Posterior cingulate gyrus (tissue), 11 donors: ENCODE results near the gene LRRC14B.
A peak's percentile ranks its signal among the peaks of the same experiment; 100 is the strongest.
"Not testable (repeated sequence)": the region's sequence is repeated elsewhere in the genome, so short reads cannot be mapped to it uniquely, and the experiment has no call there.

Experiments used
- DNase-seq, 10 donors: peaks; one replicate each; pipeline versions ENCODE4 v3.0.0 to v3.0.0-alpha.2; 2020 to 2021; ENCODE audit warnings: mixed read lengths in 3 of 10
- intact Hi-C: fragments of 100-400 bp; cut with DNase I; formaldehyde crosslinking; loops from one replicate; pipeline ENCODE4 v1.15.1; 2023

LRRC14B gene

GRCh38 chr5:203246-203930 lies 12.1 kb downstream of the LRRC14B start:
- intact Hi-C loops, result no loop called here

GRCh38 chr5:204001-204400 lies 12.7 kb downstream of the LRRC14B start:
- intact Hi-C loops, result no loop called here
- peak in 1 of 10 donors; percentile 57 for DNase-seq

More at GRCh38 chr5:203246-203930, 12.1 kb downstream of the LRRC14B start:
- peak in 1 of 10 donors; percentile 62 for DNase-seq

GRCh38 chr5:204462-204861 lies 13.2 kb downstream of the LRRC14B start:
- intact Hi-C loops, result no loop called here
- DNase-seq, result no peak

GRCh38 chr5:204966-205670 lies 13.8 kb downstream of the LRRC14B start:
- intact Hi-C loops, result no loop called here
- peak in 2 of 10 donors; percentile 61 to 71 for DNase-seq

GRCh38 chr5:206406-206805 lies 15.1 kb downstream of the LRRC14B start:
- intact Hi-C loops, result no loop called here
- peak in 2 of 10 donors; percentile 72 for DNase-seq

GRCh38 chr5:206927-207536 lies 15.7 kb downstream of the LRRC14B start:
- DNase-seq, result no peak
- intact Hi-C loops, result no loop called here

DNA sequence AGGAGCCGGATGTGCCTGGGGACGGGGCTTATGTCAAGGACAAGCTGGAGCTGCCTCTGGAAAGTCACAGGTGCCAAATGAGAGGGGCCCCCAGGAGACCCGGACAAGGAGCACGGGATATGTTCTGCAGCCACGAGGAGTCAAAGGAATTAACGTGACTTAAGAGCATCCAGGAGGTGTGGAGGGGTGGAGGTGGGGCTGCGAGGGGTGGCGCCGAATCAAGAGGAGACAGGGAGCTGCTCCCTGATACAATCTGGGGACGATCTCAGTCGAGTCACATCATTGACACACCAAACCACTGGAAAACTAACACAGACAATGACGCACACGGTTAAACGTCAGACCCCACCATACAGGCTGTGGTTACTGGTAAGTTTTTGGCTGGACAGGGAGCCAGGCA lies 16.3 kb downstream of the LRRC14B start:
- intact Hi-C loops, result no loop called here
- DNase-seq, result peak in 2 of 10 donors; percentile 64 to 78

- no peak for DNase-seq
- intact Hi-C loops, result no loop called here
Measured at GRCh38 chr5:208449-209114, 17.3 kb downstream of the LRRC14B start.

- DNase-seq, result no peak
- intact Hi-C loops, result no loop called here
Measured at GRCh38 chr5:213803-214395, 22.6 kb downstream of the LRRC14B start.

- DNase-seq, intact Hi-C loops: not testable (repeated sequence)
Measured at GRCh38 chr5:215256-215655, 24.0 kb downstream of the LRRC14B start.

DNA sequence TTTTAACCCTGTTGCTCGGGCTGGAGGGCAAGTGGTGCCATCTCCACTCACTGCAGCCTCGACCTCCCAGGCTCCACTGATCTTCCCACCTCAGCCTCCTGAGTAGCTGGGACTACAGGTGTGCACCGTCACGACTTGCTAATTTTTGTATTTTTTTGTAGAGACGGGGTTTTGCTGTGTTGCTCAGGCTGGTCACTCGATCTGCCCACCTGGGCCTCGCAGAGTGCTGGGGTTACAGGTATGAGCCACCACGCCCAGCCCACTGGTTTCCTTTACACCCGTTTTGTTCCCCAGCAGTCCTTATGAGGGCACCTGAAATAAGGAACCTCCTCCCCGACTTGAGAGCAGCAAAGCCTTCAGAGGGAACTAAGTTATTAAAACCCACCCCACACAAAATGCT lies 24.8 kb downstream of the LRRC14B start:
- intact Hi-C loops, result not testable (repeated sequence)
- peak in 1 of 10 donors; percentile 49 for DNase-seq

- peak; percentile 88 to 98 (median 92) for DNase-seq
- intact Hi-C loops, result loop anchor here (1.0 kb wide), 1 partner anchor 54 kb away; the partner anchor contains the start of gene PDCD6
Measured at GRCh38 chr5:217494-218456, 26.5 kb downstream of the LRRC14B start, which contains the start of the genes CCDC127 and SDHA. CCDC127 (minus strand) TSS chr5:218153; CDS start chr5:216849, 1,304 bp downstream. SDHA (plus strand) TSS chr5:218320; CDS start chr5:218356, 36 bp downstream.

GRCh38 chr5:218457-219291 lies 27.4 kb downstream of the LRRC14B start:
- intact Hi-C loops, result loop anchor here (1.0 kb wide), 1 partner anchor 53 kb away; the partner anchor contains the start of gene PDCD6
- DNase-seq, result peak in 5 of 10 donors; percentile 18 to 88 (median 30)

DNA sequence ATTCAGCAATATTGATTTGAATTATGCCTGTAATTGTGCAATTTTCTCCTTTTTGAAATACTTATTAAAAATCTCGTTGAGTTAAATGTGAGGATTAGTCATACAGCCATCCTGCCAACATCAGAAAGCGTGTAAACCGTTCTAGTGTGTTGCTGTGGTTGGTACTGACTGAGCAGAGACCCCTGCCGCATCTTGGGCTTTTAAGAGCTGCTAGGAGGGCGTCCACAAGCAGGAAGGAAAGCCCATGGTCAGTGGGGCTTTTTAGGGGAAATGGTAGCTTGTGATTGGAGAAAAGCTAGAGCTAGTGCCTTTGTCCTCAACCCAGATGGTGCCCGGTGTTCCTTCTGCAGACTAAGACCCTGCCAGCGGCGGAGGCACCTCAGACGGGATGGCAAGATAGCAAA lies 28.2 kb downstream of the LRRC14B start:
- intact Hi-C loops, result no loop called here
- peak in 1 of 10 donors; percentile 84 for DNase-seq

DNA sequence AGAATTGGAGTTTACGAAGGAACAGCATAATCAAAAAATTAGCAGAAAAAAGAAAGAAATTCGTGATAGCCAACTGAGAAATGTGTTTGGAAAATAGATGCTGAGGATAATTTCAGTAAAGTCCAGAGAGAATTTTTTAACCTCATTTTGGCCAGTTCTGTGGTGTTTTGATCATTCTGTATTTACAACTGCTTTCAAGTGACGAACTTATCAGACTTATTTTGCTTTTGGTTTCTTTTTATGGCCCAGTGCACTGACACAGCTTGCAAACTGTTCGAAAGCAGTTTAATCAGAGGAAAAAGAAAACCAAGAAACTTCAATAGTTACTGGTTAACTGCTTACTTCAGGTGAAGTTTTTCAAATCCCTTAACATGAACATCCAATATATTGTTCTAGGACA lies 28.7 kb downstream of the LRRC14B start:
- DNase-seq, result no peak
- intact Hi-C loops, result no loop called here

GRCh38 chr5:222951-223715 lies 31.8 kb downstream of the LRRC14B start:
- DNase-seq, intact Hi-C loops: not testable (repeated sequence)

GRCh38 chr5:223791-224190 lies 32.5 kb downstream of the LRRC14B start:
- intact Hi-C loops, result no loop called here
- DNase-seq, result no peak
